Activated naive CD4-positive, alpha-beta T cell treated with anti-CD3 and anti-CD28 coated beads, Interleukin-2, amount 50 U/mL, for 16 hours (primary cell): ENCODE measurements around the gene CLASP1.
"Not testable (repeated sequence)": the region's sequence is repeated elsewhere in the genome, so short reads cannot be mapped to it uniquely, and the experiment has no call there.

Experiments used
- DNase-seq: peaks from one replicate; pipeline ENCODE4 v3.0.0-alpha.2; 2020

The CLASP1 gene

GRCh38 chr2:121491518-121491917 is 157.7 kb downstream of the CLASP1 start:
- DNase-seq: no peak

- DNase-seq: no peak
Observed at GRCh38 chr2:121490584-121491133, 158.6 kb downstream of the CLASP1 start.

- no peak for DNase-seq
Observed at GRCh38 chr2:121489911-121490583, 159.2 kb downstream of the CLASP1 start.

- no peak for DNase-seq
Observed at GRCh38 chr2:121489284-121489683, 160.0 kb downstream of the CLASP1 start.

GRCh38 chr2:121486191-121486790 is 163.0 kb downstream of the CLASP1 start:
- no peak for DNase-seq

GRCh38 chr2:121485039-121485438 is 164.2 kb downstream of the CLASP1 start:
- DNase-seq: no peak

- DNase-seq: no peak
Observed at GRCh38 chr2:121483846-121484245, 165.4 kb downstream of the CLASP1 start.

GRCh38 chr2:121483021-121483420 is 166.2 kb downstream of the CLASP1 start:
- DNase-seq: no peak

GRCh38 chr2:121480826-121481225 is 168.4 kb downstream of the CLASP1 start:
- DNase-seq: no peak

GRCh38 chr2:121479882-121480522 is 169.3 kb downstream of the CLASP1 start:
- no peak for DNase-seq

GRCh38 chr2:121478996-121479745 is 170.1 kb downstream of the CLASP1 start:
- DNase-seq: no peak

GRCh38 chr2:121478358-121478995 is 170.8 kb downstream of the CLASP1 start:
- not testable (repeated sequence) for DNase-seq

GRCh38 chr2:121476684-121477083 is 172.6 kb downstream of the CLASP1 start:
- no peak for DNase-seq

- no peak for DNase-seq
Observed at GRCh38 chr2:121475811-121476571, 173.3 kb downstream of the CLASP1 start.

- DNase-seq: no peak
Observed at GRCh38 chr2:121473512-121473911, 175.8 kb downstream of the CLASP1 start.

GRCh38 chr2:121472470-121472993 is 176.7 kb downstream of the CLASP1 start:
- no peak for DNase-seq

- no peak for DNase-seq
Observed at GRCh38 chr2:121471532-121472469, 177.5 kb downstream of the CLASP1 start.

- DNase-seq: no peak
Observed at GRCh38 chr2:121470917-121471316, 178.3 kb downstream of the CLASP1 start.

- DNase-seq: no peak
Observed at GRCh38 chr2:121469356-121469755, 179.9 kb downstream of the CLASP1 start.

GRCh38 chr2:121468936-121469335 is 180.3 kb downstream of the CLASP1 start:
- no peak for DNase-seq
